Esophagus squamous epithelium (tissue), 4 donors: ENCODE results near the gene OPCML.

Experiments used
- CTCF ChIP-seq, 6 experiments: fragments of 450-650 bp in 4 of 6; fragments of 200-600 bp in 2 of 6; sonication (generic) in 2 of 6; IDR thresholded peaks; one replicate each; pipeline ENCODE4 v1.5.1; 2016 to 2019; ENCODE audit warnings: antibody characterized with exemption in 6 of 6, mild to moderate bottlenecking in 4 of 6, moderate library complexity in 4 of 6
- POLR2A ChIP-seq, 4 donors: fragments of 450-650 bp; IDR thresholded peaks; one replicate each; pipeline ENCODE4 v1.6.1; 2017; ENCODE audit warnings: antibody characterized with exemption in 4 of 4, mild to moderate bottlenecking in 4 of 4, moderate library complexity in 3 of 4

GRCh38 chr11:133122256-133122655 is 410.0 kb downstream of the OPCML start:
- no peak for TF ChIP-seq POLR2A (IDR thresholded peaks at IDR 0.05)
- TF ChIP-seq CTCF (IDR thresholded peaks at IDR 0.05): no peak
